ENCODE measurements around the gene ITGA2B. TPM values are rescaled to one million over a fixed set of nuclear protein-coding genes. Genes with fewer than 3 reads are reported as not detected.

The ITGA2B gene
- total RNA-seq, 5 donors from 2014 or later (not counting 1 experiment from before 2014, with no cell fraction given): 0.41 to 3.9 (median 1.1) TPM

- DNase-seq (no peak), ATAC-seq (replicated peaks in 1 of 4) (no peak)
- H3K27ac ChIP-seq (ENCODE audit: low read length): no peak overlapping the region
- WGBS (ENCODE audit: insufficient coverage): 44% methylated on average over 2 of the region's 2 CpGs
- peaks cover 0 to 1% (median 0%) of the 10 kb centered on the region in 3 donors for H3K4me1 Mint-ChIP-seq
- no peaks in the 10 kb centered on the region for H3K27me3 ChIP-seq (replicated peaks in 1 of 2; ENCODE audit: control insufficient read depth in 2 of 2, extremely low read depth in 1 of 2, insufficient read depth in 2 of 2, low read length in 1 of 2)
- CTCF ChIA-PET: no interaction called here
- no peak overlapping the region for H3K4me3 ChIP-seq (ENCODE audit: control insufficient read depth in 1 of 2, extremely low read depth in 1 of 2, low read length in 1 of 2)
- POLR2A ChIA-PET: no interaction called here
- H3K27ac Mint-ChIP-seq: no peak overlapping the region
- no peaks in the 10 kb centered on the region for H3K9me3 ChIP-seq
- H3K9me3 Mint-ChIP-seq: no peaks in the 10 kb centered on the region
- no peak overlapping the region for H3K4me3 Mint-ChIP-seq
- H3K27me3 Mint-ChIP-seq: no peaks in the 10 kb centered on the region
- no peaks in the 10 kb centered on the region for H3K4me1 ChIP-seq (ENCODE audit: control insufficient read depth in 1 of 2, extremely low read depth in 1 of 2, insufficient read depth in 2 of 2, low read length in 2 of 2)
- H3K36me3 Mint-ChIP-seq: peaks cover 45% of the 10 kb centered on the region
- H3K36me3 ChIP-seq (ENCODE audit: control insufficient read depth in 2 of 2, extremely low read depth in 1 of 2, insufficient read depth in 1 of 2, low read length in 1 of 2): peaks cover 0 to 45% of the 10 kb centered on the region in 2 donors
These were observed 28.1 kb upstream of the ITGA2B start for GRCh38 chr17:44417553-44417952.

- ATAC-seq (replicated peaks in 1 of 4): no peak
- H3K4me1 ChIP-seq (ENCODE audit: control insufficient read depth in 1 of 2, extremely low read depth in 1 of 2, insufficient read depth in 2 of 2, low read length in 2 of 2): no peaks in the 10 kb centered on the region
- CTCF ChIA-PET: no interaction called here
- no peaks in the 10 kb centered on the region for H3K27me3 ChIP-seq (replicated peaks in 1 of 2; ENCODE audit: control insufficient read depth in 2 of 2, extremely low read depth in 1 of 2, insufficient read depth in 2 of 2, low read length in 1 of 2)
- Mint-ChIP-seq H3K36me3 (peaks cover 47% of the 10 kb centered on the region), H3K4me3 (no peak overlapping the region), H3K4me1 (peaks cover 0 to 1% (median 0%) of the 10 kb centered on the region in 3 donors), H3K27ac (no peak overlapping the region), H3K27me3 (no peaks in the 10 kb centered on the region), H3K9me3 (no peaks in the 10 kb centered on the region)
- no peak for DNase-seq
- no peak overlapping the region for H3K27ac ChIP-seq (ENCODE audit: low read length)
- 100% methylated on average over 1 of the region's 2 CpGs for WGBS (ENCODE audit: insufficient coverage)
- no peaks in the 10 kb centered on the region for H3K9me3 ChIP-seq
- H3K4me3 ChIP-seq (ENCODE audit: control insufficient read depth in 1 of 2, extremely low read depth in 1 of 2, low read length in 1 of 2): no peak overlapping the region
- POLR2A ChIA-PET: interaction anchor here in 1 of 2 donors (0.7 kb wide), 1 partner anchor 1460 kb away, joined by 3 read pairs; no protein-coding TSS in a partner anchor
- peaks cover 0 to 40% of the 10 kb centered on the region in 2 donors for H3K36me3 ChIP-seq (ENCODE audit: control insufficient read depth in 2 of 2, extremely low read depth in 1 of 2, insufficient read depth in 1 of 2, low read length in 1 of 2)
These were observed 27.3 kb upstream of the ITGA2B start for GRCh38 chr17:44416558-44417289.

- ChIA-PET CTCF (no interaction called here), POLR2A (interaction anchor here in 1 of 2 donors (0.5 kb wide), 1 partner anchor 1459 kb away, joined by 12 read pairs; no protein-coding TSS in a partner anchor)
- Histone ChIP-seq H3K27ac (ENCODE audit: low read length) (no peak overlapping the region), H3K9me3 (no peaks in the 10 kb centered on the region), H3K27me3 (replicated peaks in 1 of 2; ENCODE audit: control insufficient read depth in 2 of 2, extremely low read depth in 1 of 2, insufficient read depth in 2 of 2, low read length in 1 of 2) (no peaks in the 10 kb centered on the region), H3K36me3 (ENCODE audit: control insufficient read depth in 2 of 2, extremely low read depth in 1 of 2, insufficient read depth in 1 of 2, low read length in 1 of 2) (peaks cover 0 to 38% of the 10 kb centered on the region in 2 donors), H3K4me1 (ENCODE audit: control insufficient read depth in 1 of 2, extremely low read depth in 1 of 2, insufficient read depth in 2 of 2, low read length in 2 of 2) (no peaks in the 10 kb centered on the region), H3K4me3 (ENCODE audit: control insufficient read depth in 1 of 2, extremely low read depth in 1 of 2, low read length in 1 of 2) (no peak overlapping the region)
- DNase-seq (no peak), ATAC-seq (replicated peaks in 1 of 4) (no peak)
- no peak overlapping the region for H3K4me3 Mint-ChIP-seq
- H3K9me3 Mint-ChIP-seq: no peaks in the 10 kb centered on the region
- no peaks in the 10 kb centered on the region for H3K4me1 Mint-ChIP-seq
- peaks cover 40% of the 10 kb centered on the region for H3K36me3 Mint-ChIP-seq
- H3K27ac Mint-ChIP-seq: no peak overlapping the region
- WGBS (ENCODE audit: insufficient coverage): no CpG with 5 or more reads among the region's 1 CpG
- H3K27me3 Mint-ChIP-seq: no peaks in the 10 kb centered on the region
These were observed 25.1 kb upstream of the ITGA2B start for GRCh38 chr17:44414394-44415155.

- H3K9me3 ChIP-seq: no peaks in the 10 kb centered on the region
- Mint-ChIP-seq H3K4me1 (no peaks in the 10 kb centered on the region), H3K9me3 (no peaks in the 10 kb centered on the region), H3K27ac (no peak overlapping the region), H3K36me3 (peaks cover 27% of the 10 kb centered on the region), H3K27me3 (no peaks in the 10 kb centered on the region), H3K4me3 (no peak overlapping the region)
- peaks cover 0 to 10% of the 10 kb centered on the region in 2 donors for H3K36me3 ChIP-seq (ENCODE audit: control insufficient read depth in 2 of 2, extremely low read depth in 1 of 2, insufficient read depth in 1 of 2, low read length in 1 of 2)
- ChIA-PET POLR2A (interaction anchor here in 1 of 2 donors (0.5 kb wide), 1 partner anchor 36 kb away, joined by 3 read pairs; no protein-coding TSS in a partner anchor), CTCF (no interaction called here)
- no peak overlapping the region for H3K4me3 ChIP-seq (ENCODE audit: control insufficient read depth in 1 of 2, extremely low read depth in 1 of 2, low read length in 1 of 2)
- WGBS (ENCODE audit: insufficient coverage): 93% methylated on average over 3 of the region's 7 CpGs
- H3K4me1 ChIP-seq (ENCODE audit: control insufficient read depth in 1 of 2, extremely low read depth in 1 of 2, insufficient read depth in 2 of 2, low read length in 2 of 2): no peaks in the 10 kb centered on the region
- DNase-seq (no peak), ATAC-seq (replicated peaks in 1 of 4) (no peak)
- no peak overlapping the region for H3K27ac ChIP-seq (ENCODE audit: low read length)
- H3K27me3 ChIP-seq (replicated peaks in 1 of 2; ENCODE audit: control insufficient read depth in 2 of 2, extremely low read depth in 1 of 2, insufficient read depth in 2 of 2, low read length in 1 of 2): no peaks in the 10 kb centered on the region
These were observed 20.0 kb upstream of the ITGA2B start for GRCh38 chr17:44409309-44410028.

DNA sequence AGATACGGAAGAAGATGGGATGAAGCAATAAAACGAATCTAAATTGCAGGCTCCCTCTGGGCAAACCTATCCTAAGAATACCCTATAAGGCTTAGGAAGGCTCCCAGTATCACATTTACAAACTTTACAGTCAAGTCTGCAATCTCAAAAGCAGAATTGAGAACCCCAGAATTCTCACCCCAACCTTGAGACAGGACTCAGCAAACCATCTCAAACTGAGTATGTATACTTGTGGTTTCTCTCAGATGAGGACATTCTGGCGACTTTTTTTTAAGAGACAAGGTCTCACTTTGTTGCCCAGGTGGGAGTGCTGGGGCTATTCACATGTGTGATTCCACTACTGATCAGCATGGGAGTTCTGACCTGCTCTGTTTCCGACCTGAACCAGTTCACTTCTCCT, 19.3 kb upstream of the ITGA2B start:
- no peak for DNase-seq
- H3K36me3 Mint-ChIP-seq: peaks cover 26% of the 10 kb centered on the region
- no peaks in the 10 kb centered on the region for H3K9me3 ChIP-seq
- H3K27me3 Mint-ChIP-seq: no peaks in the 10 kb centered on the region
- H3K4me3 Mint-ChIP-seq: no peak overlapping the region
- no peaks in the 10 kb centered on the region for H3K27me3 ChIP-seq (replicated peaks in 1 of 2; ENCODE audit: control insufficient read depth in 2 of 2, extremely low read depth in 1 of 2, insufficient read depth in 2 of 2, low read length in 1 of 2)
- ChIA-PET CTCF (no interaction called here), POLR2A (no interaction called here)
- peaks cover 0 to 16% of the 10 kb centered on the region in 2 donors for H3K36me3 ChIP-seq (ENCODE audit: control insufficient read depth in 2 of 2, extremely low read depth in 1 of 2, insufficient read depth in 1 of 2, low read length in 1 of 2)
- H3K27ac Mint-ChIP-seq: no peak overlapping the region
- no peak overlapping the region for H3K27ac ChIP-seq (ENCODE audit: low read length)
- no peak for ATAC-seq (replicated peaks in 1 of 4)
- WGBS (ENCODE audit: insufficient coverage): 73% methylated on average over 2 of the region's 4 CpGs
- no peaks in the 10 kb centered on the region for H3K4me1 Mint-ChIP-seq
- H3K4me3 ChIP-seq (ENCODE audit: control insufficient read depth in 1 of 2, extremely low read depth in 1 of 2, low read length in 1 of 2): no peak overlapping the region
- H3K4me1 ChIP-seq (ENCODE audit: control insufficient read depth in 1 of 2, extremely low read depth in 1 of 2, insufficient read depth in 2 of 2, low read length in 2 of 2): no peaks in the 10 kb centered on the region
- H3K9me3 Mint-ChIP-seq: no peaks in the 10 kb centered on the region

GRCh38 chr17:44402564-44403172, 13.2 kb upstream of the ITGA2B start:
- Mint-ChIP-seq H3K27ac (no peak overlapping the region), H3K9me3 (no peaks in the 10 kb centered on the region), H3K36me3 (peaks cover 55% of the 10 kb centered on the region), H3K4me3 (no peak overlapping the region), H3K4me1 (no peaks in the 10 kb centered on the region), H3K27me3 (no peaks in the 10 kb centered on the region)
- Histone ChIP-seq H3K36me3 (ENCODE audit: control insufficient read depth in 2 of 2, extremely low read depth in 1 of 2, insufficient read depth in 1 of 2, low read length in 1 of 2) (peaks cover 10 to 60% of the 10 kb centered on the region in 2 donors), H3K27me3 (replicated peaks in 1 of 2; ENCODE audit: control insufficient read depth in 2 of 2, extremely low read depth in 1 of 2, insufficient read depth in 2 of 2, low read length in 1 of 2) (no peaks in the 10 kb centered on the region), H3K27ac (ENCODE audit: low read length) (no peak overlapping the region), H3K4me1 (ENCODE audit: control insufficient read depth in 1 of 2, extremely low read depth in 1 of 2, insufficient read depth in 2 of 2, low read length in 2 of 2) (no peaks in the 10 kb centered on the region), H3K9me3 (no peaks in the 10 kb centered on the region), H3K4me3 (ENCODE audit: control insufficient read depth in 1 of 2, extremely low read depth in 1 of 2, low read length in 1 of 2) (no peak overlapping the region)
- 43% methylated on average over 1 of the region's 5 CpGs for WGBS (ENCODE audit: insufficient coverage)
- DNase-seq (no peak), ATAC-seq (replicated peaks in 1 of 4) (no peak)
- POLR2A ChIA-PET: no interaction called here
- CTCF ChIA-PET: no interaction called here

All from T-cell (primary cell).